Lower lobe of right lung (tissue), 2 donors: ENCODE measurements around the gene PGC. TPM values are rescaled to one million over a fixed set of nuclear protein-coding genes. Genes with fewer than 3 reads are reported as not detected.
A peak's percentile ranks its signal among the peaks of the same experiment; 100 is the strongest.

Experiments used
- ATAC-seq, 2 donors: fragments of 200-7000 bp; cut with Tn5 transposase; one replicate each; pipeline ENCODE4 v1.9.1; 2020 to 2022; ENCODE audit warnings: mild to moderate bottlenecking in 2 of 2, moderate library complexity in 2 of 2
- DNase-seq: peaks from one replicate; pipeline ENCODE4 v3.0.0-alpha.2; 2020
- H3K27ac ChIP-seq: fragments of 200-600 bp; one replicate; pipeline ENCODE4 v1.8.0; 2022
- H3K27me3 ChIP-seq: fragments of 200-600 bp; one replicate; pipeline ENCODE4 v1.8.0; 2022; ENCODE audit warnings: low read depth
- H3K36me3 ChIP-seq: fragments of 200-600 bp; one replicate; pipeline ENCODE4 v1.8.0; 2022; ENCODE audit warnings: mild to moderate bottlenecking
- H3K4me1 ChIP-seq: fragments of 200-600 bp; one replicate; pipeline ENCODE4 v1.8.0; 2022
- H3K4me3 ChIP-seq: fragments of 200-600 bp; one replicate; pipeline ENCODE4 v1.8.0; 2022; ENCODE audit warnings: mild to moderate bottlenecking
- H3K9me3 ChIP-seq: fragments of 200-600 bp; one replicate; pipeline ENCODE4 v1.8.0; 2022
- CTCF ChIP-seq: fragments of 200-600 bp; IDR thresholded peaks from one replicate; pipeline ENCODE4 v1.8.0; 2022; ENCODE audit warnings: antibody characterized with exemption, mild to moderate bottlenecking
- intact Hi-C: fragments of 100-400 bp; cut with DNase I; formaldehyde crosslinking; loops from one replicate; pipeline ENCODE4 v1.11.0; 2022
- total RNA-seq: library from RNA; stranded (reverse); fragmentation: NEBNext Ultra II Directional; extraction: Animal tissue kit (Norgen Biotek cat#: 25700); gene quantifications from one replicate; pipeline ENCODE4 v1.2.1, GENCODE V29; 2021
- donor health status: DM: no; HTN: yes; CAD: no; lungs with severe emphysema.

The PGC gene
- total RNA-seq, 1 donor from 2014 or later, result 947 TPM

- ATAC-seq (no peak), DNase-seq (peak; percentile 34)
- Histone ChIP-seq H3K36me3 (no peaks in the 10 kb centered on the region), H3K4me3 (no peak overlapping the region), H3K27me3 (no peaks in the 10 kb centered on the region), H3K4me1 (peaks cover 48% of the 10 kb centered on the region), H3K27ac (peak overlapping the region; percentile 2), H3K9me3 (no peaks in the 10 kb centered on the region)
- intact Hi-C loops, result no loop called here
- no peak for TF ChIP-seq CTCF
Observed at GRCh38 chr6:41730531-41731436, 16.4 kb downstream of the PGC start.

DNA sequence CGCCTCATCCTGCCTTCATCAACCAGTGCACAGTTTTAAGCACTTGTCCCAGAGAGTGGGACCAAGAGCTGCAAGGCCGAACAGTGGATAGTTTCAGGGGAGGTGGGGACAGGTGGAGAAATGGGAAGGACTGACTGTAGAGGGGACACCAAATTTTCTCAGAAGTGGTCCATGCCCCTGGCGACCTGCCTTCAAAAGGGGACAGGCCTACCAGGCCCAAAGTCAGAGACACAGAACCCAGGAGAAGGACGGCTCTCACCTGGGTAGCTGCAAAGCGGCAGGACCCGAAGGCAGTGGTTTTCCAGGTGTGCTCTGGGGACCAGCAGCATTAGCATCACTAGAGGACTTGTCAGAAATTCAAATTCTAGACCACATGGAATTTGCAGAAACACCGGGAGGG is 17.6 kb downstream of the PGC start:
- no peak for ATAC-seq
- Histone ChIP-seq H3K27me3 (no peaks in the 10 kb centered on the region), H3K9me3 (no peaks in the 10 kb centered on the region), H3K4me1 (peaks cover 57% of the 10 kb centered on the region), H3K27ac (no peak overlapping the region), H3K4me3 (no peak overlapping the region), H3K36me3 (no peaks in the 10 kb centered on the region)
- DNase-seq, result peak; percentile 24
- TF ChIP-seq CTCF, result no peak
- intact Hi-C loops, result no loop called here

- DNase-seq (peak; percentile 41), ATAC-seq (no peak)
- no peaks in the 10 kb centered on the region for H3K9me3 ChIP-seq
- no peaks in the 10 kb centered on the region for H3K36me3 ChIP-seq
- intact Hi-C loops, result no loop called here
- no peaks in the 10 kb centered on the region for H3K27me3 ChIP-seq
- H3K4me3 ChIP-seq, result no peak overlapping the region
- no peak for TF ChIP-seq CTCF
- no peak overlapping the region for H3K27ac ChIP-seq
- H3K4me1 ChIP-seq, result peaks cover 64% of the 10 kb centered on the region
Observed at GRCh38 chr6:41728954-41729353, 18.2 kb downstream of the PGC start.

DNA sequence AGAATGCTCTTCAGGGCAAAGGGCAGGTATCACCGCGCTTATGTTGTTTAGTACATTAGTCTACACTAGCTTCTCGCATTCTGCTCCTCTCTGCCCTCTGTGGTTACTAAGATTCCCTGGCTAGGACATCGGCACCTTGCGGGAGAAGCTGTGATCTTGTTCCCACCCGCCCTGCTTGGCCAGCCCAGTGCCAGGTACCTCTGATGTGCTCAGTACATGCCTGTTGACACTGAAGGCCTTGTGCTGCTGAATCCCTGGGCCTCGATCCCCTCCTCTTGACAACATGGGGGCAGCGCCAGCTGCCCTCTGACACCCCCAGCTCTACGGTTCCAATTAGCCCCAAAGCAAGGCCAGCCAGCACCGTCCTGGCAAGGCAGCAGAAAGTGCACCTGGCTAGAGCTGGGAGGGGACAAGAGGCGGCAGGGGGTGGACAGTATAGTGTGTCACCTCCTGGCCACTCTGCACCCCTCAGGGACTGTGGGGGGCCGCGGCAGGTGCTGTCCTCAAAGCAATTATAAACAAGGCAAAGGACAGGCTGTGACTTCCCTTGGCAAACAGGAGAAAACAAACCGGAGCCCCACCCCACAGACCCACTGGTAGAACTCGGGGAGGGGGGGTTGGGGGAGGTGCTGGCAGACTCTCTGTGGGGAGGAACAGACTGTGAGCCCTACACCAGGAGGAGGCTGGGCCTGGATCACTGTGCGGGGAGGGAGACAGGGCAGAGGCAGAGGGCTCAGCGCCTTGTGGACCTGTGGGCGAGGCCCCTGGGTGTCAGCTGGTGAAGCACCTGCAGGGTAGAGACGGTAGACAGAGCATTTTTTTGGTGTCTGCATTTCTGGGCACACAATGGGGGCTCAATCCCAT is 18.9 kb downstream of the PGC start:
- DNase-seq, result peak; percentile 49
- peaks cover 65% of the 10 kb centered on the region for H3K4me1 ChIP-seq
- H3K4me3 ChIP-seq, result no peak overlapping the region
- H3K9me3 ChIP-seq, result no peaks in the 10 kb centered on the region
- no peak overlapping the region for H3K27ac ChIP-seq
- peak in 1 of 2 donors; percentile 21 for ATAC-seq
- H3K27me3 ChIP-seq, result no peaks in the 10 kb centered on the region
- H3K36me3 ChIP-seq, result no peaks in the 10 kb centered on the region
- no peak for TF ChIP-seq CTCF
- intact Hi-C loops, result no loop called here

DNA sequence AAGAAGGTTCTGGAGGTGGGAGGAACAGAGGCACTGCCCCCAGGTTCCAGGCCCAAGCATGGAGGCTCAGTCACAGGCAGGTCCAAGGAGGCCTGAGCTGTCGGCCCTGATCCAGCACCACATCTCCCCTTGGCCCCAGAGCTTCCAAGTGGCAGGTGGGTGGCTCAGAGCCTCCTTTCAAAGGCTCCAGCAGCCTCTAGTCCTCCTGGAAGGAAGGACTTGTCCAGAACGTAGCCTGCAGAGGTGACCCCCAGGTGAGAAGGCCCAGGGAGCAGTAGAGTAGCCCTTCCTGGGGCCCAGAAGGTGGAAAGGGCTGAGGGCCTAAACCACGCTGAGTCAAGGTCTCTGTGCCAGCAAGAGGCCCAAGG is 19.5 kb downstream of the PGC start:
- H3K27ac ChIP-seq, result peak overlapping the region; percentile 4
- H3K36me3 ChIP-seq, result no peaks in the 10 kb centered on the region
- H3K4me1 ChIP-seq, result peaks cover 65% of the 10 kb centered on the region
- H3K27me3 ChIP-seq, result no peaks in the 10 kb centered on the region
- H3K9me3 ChIP-seq, result no peaks in the 10 kb centered on the region
- no peak overlapping the region for H3K4me3 ChIP-seq
- ATAC-seq, result no peak
- intact Hi-C loops, result no loop called here
- TF ChIP-seq CTCF, result no peak
- DNase-seq, result peak; percentile 20
